Activated naive CD8-positive, alpha-beta T cell (primary cell): ENCODE results near the gene ZC3H12C.

Experiments used
- H3K27ac Mint-ChIP-seq: one replicate; pipeline ENCODE4 v1.8.0; 2021; ENCODE audit warnings: mixed read lengths
- H3K27me3 Mint-ChIP-seq: one replicate; pipeline ENCODE4 v1.8.0; 2021; ENCODE audit warnings: mixed read lengths
- H3K36me3 Mint-ChIP-seq: one replicate; pipeline ENCODE4 v1.8.0; 2021; ENCODE audit warnings: mixed read lengths
- H3K4me1 Mint-ChIP-seq: one replicate; pipeline ENCODE4 v1.8.0; 2021; ENCODE audit warnings: low read depth, mixed read lengths
- H3K4me3 Mint-ChIP-seq: one replicate; pipeline ENCODE4 v1.8.0; 2021; ENCODE audit warnings: mild to moderate bottlenecking, mixed read lengths
- H3K9me3 Mint-ChIP-seq: one replicate; pipeline ENCODE4 v1.8.0; 2021; ENCODE audit warnings: low read depth, mixed read lengths

ZC3H12C gene

DNA sequence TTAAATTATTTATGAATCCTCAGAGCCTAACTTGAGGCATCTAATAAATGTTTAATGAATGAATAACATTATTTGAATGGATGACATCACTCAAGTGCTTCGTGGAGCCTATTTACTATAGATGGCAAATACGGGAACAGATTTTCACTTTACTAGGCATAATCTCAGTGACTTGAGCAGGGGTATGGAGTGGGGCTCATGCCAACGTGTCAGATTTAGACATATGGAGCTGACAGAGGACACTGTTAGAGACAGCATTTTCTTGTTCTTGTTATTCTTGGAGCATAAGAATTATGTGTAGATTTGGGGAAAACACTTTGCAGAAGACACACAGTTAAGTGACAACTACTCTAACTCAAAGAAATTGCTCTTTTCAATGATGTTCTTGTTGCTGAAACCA lies 124.7 kb downstream of the ZC3H12C start:
- no peaks in the 10 kb centered on the region for H3K4me1 Mint-ChIP-seq
- no peak overlapping the region for H3K27ac Mint-ChIP-seq
- no peaks in the 10 kb centered on the region for H3K9me3 Mint-ChIP-seq
- H3K4me3 Mint-ChIP-seq = no peak overlapping the region
- H3K36me3 Mint-ChIP-seq = peaks cover 2% of the 10 kb centered on the region
- no peaks in the 10 kb centered on the region for H3K27me3 Mint-ChIP-seq

DNA sequence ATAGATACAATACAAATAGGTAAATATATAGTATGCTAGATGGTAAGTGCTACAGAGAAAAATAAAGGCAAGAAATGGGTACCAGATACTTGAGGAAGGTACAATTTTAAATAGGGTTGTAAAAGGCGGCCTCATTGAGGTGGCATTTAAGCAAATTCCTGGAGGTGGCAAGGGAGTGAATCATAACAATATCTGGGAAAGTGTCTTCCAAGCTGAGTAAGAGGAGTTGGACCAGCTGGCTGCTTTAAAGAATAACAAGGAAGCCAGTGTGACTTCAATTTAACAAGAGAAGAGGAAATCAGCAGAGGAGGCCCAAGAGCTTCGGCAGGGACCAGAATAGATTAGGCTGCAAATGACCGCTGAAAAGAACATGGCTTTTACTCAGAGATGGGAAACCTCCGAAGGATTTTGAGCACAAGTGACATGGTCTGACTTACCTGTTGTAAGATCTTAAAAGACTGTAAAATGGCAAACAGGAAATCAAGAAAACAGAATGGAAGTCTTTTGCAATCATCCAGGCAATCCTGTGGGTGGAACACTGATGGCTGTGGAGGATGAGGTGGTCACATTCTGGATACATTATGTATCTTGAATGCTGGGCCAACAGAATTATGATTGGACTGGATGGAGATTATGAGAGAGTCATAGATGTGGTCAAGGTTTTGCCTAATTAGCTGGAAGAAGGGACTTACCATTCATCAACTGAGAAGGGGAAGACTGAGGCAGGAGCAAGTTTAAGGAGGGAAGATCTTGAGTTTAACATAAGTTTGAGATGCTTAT lies 126.0 kb downstream of the ZC3H12C start:
- H3K9me3 Mint-ChIP-seq = no peaks in the 10 kb centered on the region
- no peak overlapping the region for H3K27ac Mint-ChIP-seq
- H3K27me3 Mint-ChIP-seq = no peaks in the 10 kb centered on the region
- H3K4me3 Mint-ChIP-seq = no peak overlapping the region
- no peaks in the 10 kb centered on the region for H3K4me1 Mint-ChIP-seq
- H3K36me3 Mint-ChIP-seq = peaks cover 4% of the 10 kb centered on the region
